ENCODE results near the gene OCEL1. TPM values are rescaled to one million over a fixed set of nuclear protein-coding genes. Genes with fewer than 3 reads are reported as not detected.
A peak's percentile ranks its signal among the peaks of the same experiment; 100 is the strongest.

Gene OCEL1
- total and polyA plus RNA-seq, 2 of the 13 experiments (the other 11 are each of a cell fraction or from before 2014, with no cell fraction given) = 10.6 to 17.2 TPM

- TF ChIP-seq, protein P1, sequence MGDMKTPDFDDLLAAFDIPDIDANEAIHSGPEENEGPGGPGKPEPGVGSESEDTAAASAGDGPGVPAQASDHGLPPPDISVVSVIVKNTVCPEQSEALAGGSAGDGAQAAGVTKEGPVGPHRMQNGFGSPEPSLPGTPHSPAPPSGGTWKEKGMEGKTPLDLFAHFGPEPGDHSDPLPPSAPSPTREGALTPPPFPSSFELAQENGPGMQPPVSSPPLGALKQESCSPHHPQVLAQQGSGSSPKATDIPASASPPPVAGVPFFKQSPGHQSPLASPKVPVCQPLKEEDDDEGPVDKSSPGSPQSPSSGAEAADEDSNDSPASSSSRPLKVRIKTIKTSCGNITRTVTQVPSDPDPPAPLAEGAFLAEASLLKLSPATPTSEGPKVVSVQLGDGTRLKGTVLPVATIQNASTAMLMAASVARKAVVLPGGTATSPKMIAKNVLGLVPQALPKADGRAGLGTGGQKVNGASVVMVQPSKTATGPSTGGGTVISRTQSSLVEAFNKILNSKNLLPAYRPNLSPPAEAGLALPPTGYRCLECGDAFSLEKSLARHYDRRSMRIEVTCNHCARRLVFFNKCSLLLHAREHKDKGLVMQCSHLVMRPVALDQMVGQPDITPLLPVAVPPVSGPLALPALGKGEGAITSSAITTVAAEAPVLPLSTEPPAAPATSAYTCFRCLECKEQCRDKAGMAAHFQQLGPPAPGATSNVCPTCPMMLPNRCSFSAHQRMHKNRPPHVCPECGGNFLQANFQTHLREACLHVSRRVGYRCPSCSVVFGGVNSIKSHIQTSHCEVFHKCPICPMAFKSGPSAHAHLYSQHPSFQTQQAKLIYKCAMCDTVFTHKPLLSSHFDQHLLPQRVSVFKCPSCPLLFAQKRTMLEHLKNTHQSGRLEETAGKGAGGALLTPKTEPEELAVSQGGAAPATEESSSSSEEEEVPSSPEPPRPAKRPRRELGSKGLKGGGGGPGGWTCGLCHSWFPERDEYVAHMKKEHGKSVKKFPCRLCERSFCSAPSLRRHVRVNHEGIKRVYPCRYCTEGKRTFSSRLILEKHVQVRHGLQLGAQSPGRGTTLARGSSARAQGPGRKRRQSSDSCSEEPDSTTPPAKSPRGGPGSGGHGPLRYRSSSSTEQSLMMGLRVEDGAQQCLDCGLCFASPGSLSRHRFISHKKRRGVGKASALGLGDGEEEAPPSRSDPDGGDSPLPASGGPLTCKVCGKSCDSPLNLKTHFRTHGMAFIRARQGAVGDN (CRISPR knock-in tag; IDR thresholded peaks at IDR 0.05) = peak; percentile 89
- TF ChIP-seq ATF7-NPFF (CRISPR knock-in tag; IDR thresholded peaks at IDR 0.05; ENCODE audit: low read depth) = peak; percentile 69
- peak; percentile 82; the same call in 1 of the 2 replicates for TF ChIP-seq NRL (CRISPR knock-in tag; IDR thresholded peaks at IDR 0.05; ENCODE audit: borderline replicate concordance)
- TF ChIP-seq TIGD3 (CRISPR knock-in tag; IDR thresholded peaks at IDR 0.05; ENCODE audit: borderline replicate concordance) = no peak
- no peak for TF ChIP-seq ISX (CRISPR knock-in tag; conservative IDR thresholded peaks at IDR 0.05)
- TF ChIP-seq CREB1 (IDR thresholded peaks at IDR 0.05) = no peak
- peak; percentile 31; the same call in 1 of the 2 replicates for TF ChIP-seq CREB1 (CRISPR knock-in tag; IDR thresholded peaks at IDR 0.05)
- peak; percentile 96 for TF ChIP-seq HNF4G (IDR thresholded peaks at IDR 0.05; ENCODE audit: borderline replicate concordance, low read depth, low read length)
- TF ChIP-seq HNF4G (CRISPR knock-in tag; IDR thresholded peaks at IDR 0.05; ENCODE audit: borderline replicate concordance, low read depth) = peak; percentile 94
- TF ChIP-seq MZF1 (CRISPR knock-in tag; IDR thresholded peaks at IDR 0.05; ENCODE audit: borderline replicate concordance) = no peak
- TF ChIP-seq UBTF (CRISPR knock-in tag; IDR thresholded peaks at IDR 0.05) = peak; percentile 73
- TF ChIP-seq ZNF546 (CRISPR knock-in tag; conservative IDR thresholded peaks at IDR 0.05) = no peak
- TF ChIP-seq ZFP36L2 (CRISPR knock-in tag; IDR thresholded peaks at IDR 0.05) = no peak
- no peak for TF ChIP-seq RBM22 (optimal IDR thresholded peaks at IDR 0.05; ENCODE audit: low read length)
- TF ChIP-seq, protein P2, sequence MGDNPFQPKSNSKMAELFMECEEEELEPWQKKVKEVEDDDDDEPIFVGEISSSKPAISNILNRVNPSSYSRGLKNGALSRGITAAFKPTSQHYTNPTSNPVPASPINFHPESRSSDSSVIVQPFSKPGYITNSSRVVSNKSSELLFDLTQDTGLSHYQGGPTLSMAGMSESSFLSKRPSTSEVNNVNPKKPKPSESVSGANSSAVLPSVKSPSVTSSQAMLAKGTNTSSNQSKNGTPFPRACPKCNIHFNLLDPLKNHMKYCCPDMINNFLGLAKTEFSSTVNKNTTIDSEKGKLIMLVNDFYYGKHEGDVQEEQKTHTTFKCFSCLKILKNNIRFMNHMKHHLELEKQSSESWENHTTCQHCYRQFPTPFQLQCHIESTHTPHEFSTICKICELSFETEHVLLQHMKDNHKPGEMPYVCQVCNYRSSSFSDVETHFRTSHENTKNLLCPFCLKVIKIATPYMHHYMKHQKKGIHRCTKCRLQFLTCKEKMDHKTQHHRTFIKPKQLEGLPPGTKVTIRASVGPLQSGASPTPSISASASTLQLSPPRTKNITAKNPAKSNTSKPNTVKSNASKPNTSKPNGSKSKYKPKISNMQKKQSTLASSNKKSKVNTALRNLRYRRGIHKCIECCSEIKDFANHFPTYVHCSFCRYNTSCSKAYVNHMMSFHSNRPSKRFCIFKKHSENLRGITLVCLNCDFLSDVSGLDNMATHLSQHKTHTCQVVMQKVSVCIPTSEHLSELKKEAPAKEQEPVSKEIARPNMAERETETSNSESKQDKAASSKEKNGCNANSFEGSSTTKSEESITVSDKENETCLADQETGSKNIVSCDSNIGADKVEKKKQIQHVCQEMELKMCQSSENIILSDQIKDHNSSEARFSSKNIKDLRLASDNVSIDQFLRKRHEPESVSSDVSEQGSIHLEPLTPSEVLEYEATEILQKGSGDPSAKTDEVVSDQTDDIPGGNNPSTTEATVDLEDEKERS (CRISPR knock-in tag; IDR thresholded peaks at IDR 0.05) = peak; percentile 75; the same call in 1 of the 2 replicates
Observed at GRCh38 chr19:17248011-17248776, 22.2 kb downstream of the OCEL1 start (continued).

All from HepG2 (cell line).